SH-SY5Y (cell line): ENCODE measurements around the gene MEF2A.

Experiments used
- GATA2 ChIP-seq: IDR thresholded peaks from 2 replicates; pipeline ENCODE4 v1.6.1; 2011; ENCODE audit warnings: mild to moderate bottlenecking, low read depth, low read length
- GATA3 ChIP-seq: IDR thresholded peaks from 2 replicates; pipeline ENCODE4 v1.6.1; 2011; ENCODE audit warnings: low read depth, mild to moderate bottlenecking, low read length, moderate library complexity

GRCh38 chr15:99618941-99619411, 53.2 kb downstream of the MEF2A start:
- no peak for TF ChIP-seq GATA2
- no peak for TF ChIP-seq GATA3
